Measurements from ENCODE around the gene SLC22A5. TPM values are rescaled to one million over a fixed set of nuclear protein-coding genes. Genes with fewer than 3 reads are reported as not detected.
A peak's percentile ranks its signal among the peaks of the same experiment; 100 is the strongest.
"Not testable (repeated sequence)": the region's sequence is repeated elsewhere in the genome, so short reads cannot be mapped to it uniquely, and the experiment has no call there.

Gene SLC22A5
- total and polyA plus RNA-seq, 9 of the 15 experiments (the other 6 are each of a cell fraction or from before 2014, with no cell fraction given) = 3.0 to 16.6 (median 8.3) TPM

DNA sequence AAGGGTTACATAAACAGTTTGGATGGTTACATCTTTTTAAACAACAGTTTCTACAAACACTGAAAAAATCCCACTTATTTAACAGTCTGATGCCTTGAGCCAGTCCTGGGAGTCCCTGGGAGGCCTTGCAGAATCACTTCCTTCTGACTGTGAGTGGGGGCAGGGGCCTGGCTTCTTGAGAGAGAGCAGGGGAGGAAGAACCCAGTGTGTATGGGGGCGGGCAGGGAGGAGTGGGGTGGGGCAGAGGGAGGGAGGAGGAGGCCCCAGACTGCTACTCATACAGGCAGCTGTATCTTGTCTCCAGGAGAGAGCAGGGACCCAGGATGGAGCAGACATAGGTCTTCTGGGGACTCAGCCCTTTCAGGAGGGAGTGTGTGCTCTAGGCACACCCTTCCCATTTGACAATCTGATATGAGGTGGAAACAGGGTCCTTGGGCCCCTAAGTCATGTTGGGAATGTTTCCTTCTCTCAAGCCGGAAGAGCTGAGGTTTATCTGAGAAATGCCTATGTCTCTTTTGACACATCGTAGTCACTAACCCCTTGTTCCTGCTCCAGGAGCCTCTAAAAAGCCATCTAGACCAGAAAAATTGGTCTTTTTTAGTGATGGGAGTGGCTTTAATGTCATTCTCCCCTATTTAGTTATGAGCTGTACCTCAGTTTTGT lies 68.2 kb downstream of the SLC22A5 start (continued):
- peak; percentile 25; the same call in 1 of the 2 replicates for TF ChIP-seq EP300 (IDR thresholded peaks at IDR 0.05; ENCODE audit: low read length)

DNA sequence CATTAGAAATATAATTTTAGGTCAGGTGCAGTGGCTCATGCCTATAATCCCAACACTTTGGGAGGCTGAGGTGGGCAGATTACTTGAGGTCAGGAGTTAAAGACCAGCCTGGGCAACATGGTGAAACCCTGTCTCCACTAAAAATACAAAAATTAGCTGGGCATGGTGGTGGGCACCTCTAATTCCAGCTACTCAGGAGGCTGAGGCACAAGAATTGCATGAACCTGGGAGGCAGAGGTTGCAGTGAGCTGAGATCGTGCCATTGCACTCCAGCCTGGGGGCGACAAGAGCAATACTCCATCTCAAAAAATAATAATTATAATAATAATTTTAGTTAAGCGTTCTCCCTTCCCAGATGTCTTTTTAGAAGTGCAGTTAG lies 68.7 kb downstream of the SLC22A5 start:
- H3K9me1 ChIP-seq (ENCODE audit: control insufficient read depth, insufficient read depth, low read length); H3K4me2 ChIP-seq (ENCODE audit: insufficient read depth, low read length); intact Hi-C loops (cut with micrococcal nuclease); H3K36me3 ChIP-seq (ENCODE audit: control insufficient read depth, insufficient read depth, low read length); H3K79me2 ChIP-seq (ENCODE audit: control insufficient read depth, insufficient read depth, low read length); H3K9me3 ChIP-seq (replicated peaks; ENCODE audit: control insufficient read depth, insufficient read depth, low read depth, low read length); FAIRE-seq; CTCF ChIA-PET (ENCODE audit: low intra/inter-chr PET ratio); H3K27ac ChIP-seq (ENCODE audit: extremely low read depth, low read depth, low read length); BruUV-seq (replicated peaks); H3K9ac ChIP-seq (ENCODE audit: insufficient read depth in 1 of 2, low read depth in 2 of 2, low read length in 2 of 2); in situ Hi-C loops (cut with MboI); H3K27me3 ChIP-seq (ENCODE audit: control insufficient read depth in 2 of 2, insufficient read depth in 2 of 2, low read length in 2 of 2); H4K20me1 ChIP-seq (replicated peaks; ENCODE audit: control insufficient read depth, insufficient read depth, low read length); ATAC-seq; H3K4me3 ChIP-seq; DNase-seq (ENCODE audit: extremely low read depth in 1 of 4, low spot score in 3 of 4): not testable (repeated sequence)
- peaks cover 15 to 29% of the 10 kb centered on the region in 2 experiments; a peak in 4 of 5 replicates for H3K4me1 ChIP-seq (replicated peaks in 1 of 2; ENCODE audit: control insufficient read depth in 2 of 2, insufficient read depth in 2 of 2, low read length in 2 of 2)
- POLR2A ChIA-PET = interaction anchor here (0.6 to 3.7 kb wide), 6 partner anchors 9 to 42 kb away, joined by 3 to 26 read pairs (median 5); no protein-coding TSS in a partner anchor
- H2AFZ ChIP-seq (ENCODE audit: low read depth, low read length) = peak overlapping the region; percentile 66
- WGBS (ENCODE audit: insufficient coverage, low coverage, missing lambda C conversion rate) = 81% methylated on average over 3 of the region's 3 CpGs

DNA sequence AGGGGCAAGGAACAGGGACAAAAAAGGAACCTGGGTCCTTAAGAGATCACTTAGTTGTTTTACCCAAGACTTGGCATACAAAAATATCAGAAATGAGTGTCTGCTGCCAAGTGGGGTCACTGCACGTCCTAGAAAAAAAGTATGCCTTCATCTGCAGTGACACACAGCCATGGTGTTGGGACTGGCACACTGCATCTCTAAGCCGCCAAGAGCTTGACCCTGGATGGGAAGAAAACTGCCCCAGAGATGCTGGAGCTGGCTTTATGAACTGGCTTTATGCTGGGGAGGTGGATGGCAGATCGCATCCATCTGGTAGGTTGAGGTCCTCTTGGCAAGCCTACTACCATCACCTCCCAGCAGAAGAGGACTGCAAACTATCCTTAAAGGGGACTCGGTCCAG lies 69.4 kb downstream of the SLC22A5 start:
- DNase-seq (ENCODE audit: extremely low read depth in 1 of 4, low spot score in 3 of 4) (no peak), FAIRE-seq (no peak), ATAC-seq (no peak)
- BruUV-seq (replicated peaks) = no TSS peak
- intact Hi-C loops (cut with micrococcal nuclease) = no loop called here
- Histone ChIP-seq H3K4me3 (no peak overlapping the region), H3K9me3 (replicated peaks; ENCODE audit: control insufficient read depth, insufficient read depth, low read depth, low read length) (no peaks in the 10 kb centered on the region), H3K4me1 (replicated peaks in 1 of 2; ENCODE audit: control insufficient read depth in 2 of 2, insufficient read depth in 2 of 2, low read length in 2 of 2) (peaks cover 15 to 29% of the 10 kb centered on the region in 2 experiments; a peak in 4 of 5 replicates), H3K36me3 (ENCODE audit: control insufficient read depth, insufficient read depth, low read length) (no peaks in the 10 kb centered on the region), H3K9me1 (ENCODE audit: control insufficient read depth, insufficient read depth, low read length) (no peaks in the 10 kb centered on the region), H4K20me1 (replicated peaks; ENCODE audit: control insufficient read depth, insufficient read depth, low read length) (no peaks in the 10 kb centered on the region), H3K27ac (ENCODE audit: extremely low read depth, low read depth, low read length) (no peak overlapping the region), H3K4me2 (ENCODE audit: insufficient read depth, low read length) (no peak overlapping the region), H2AFZ (ENCODE audit: low read depth, low read length) (no peak overlapping the region), H3K9ac (ENCODE audit: insufficient read depth in 1 of 2, low read depth in 2 of 2, low read length in 2 of 2) (no peak overlapping the region), H3K27me3 (ENCODE audit: control insufficient read depth in 2 of 2, insufficient read depth in 2 of 2, low read length in 2 of 2) (no peaks in the 10 kb centered on the region), H3K79me2 (ENCODE audit: control insufficient read depth, insufficient read depth, low read length) (no peaks in the 10 kb centered on the region)
- ChIA-PET POLR2A (interaction anchor here (0.8 to 1.5 kb wide), 5 partner anchors 13 to 41 kb away, joined by 3 to 6 read pairs (median 4); no protein-coding TSS in a partner anchor), CTCF (ENCODE audit: low intra/inter-chr PET ratio) (no interaction called here)
- 76% methylated on average over 4 of the region's 4 CpGs for WGBS (ENCODE audit: insufficient coverage, low coverage, missing lambda C conversion rate)
- in situ Hi-C loops (cut with MboI) = no loop called here
- TF ChIP-seq KDM5B (IDR thresholded peaks at IDR 0.05; ENCODE audit: insufficient replicate concordance, low read depth, low read length) = no peak
- TF ChIP-seq, protein P1, sequence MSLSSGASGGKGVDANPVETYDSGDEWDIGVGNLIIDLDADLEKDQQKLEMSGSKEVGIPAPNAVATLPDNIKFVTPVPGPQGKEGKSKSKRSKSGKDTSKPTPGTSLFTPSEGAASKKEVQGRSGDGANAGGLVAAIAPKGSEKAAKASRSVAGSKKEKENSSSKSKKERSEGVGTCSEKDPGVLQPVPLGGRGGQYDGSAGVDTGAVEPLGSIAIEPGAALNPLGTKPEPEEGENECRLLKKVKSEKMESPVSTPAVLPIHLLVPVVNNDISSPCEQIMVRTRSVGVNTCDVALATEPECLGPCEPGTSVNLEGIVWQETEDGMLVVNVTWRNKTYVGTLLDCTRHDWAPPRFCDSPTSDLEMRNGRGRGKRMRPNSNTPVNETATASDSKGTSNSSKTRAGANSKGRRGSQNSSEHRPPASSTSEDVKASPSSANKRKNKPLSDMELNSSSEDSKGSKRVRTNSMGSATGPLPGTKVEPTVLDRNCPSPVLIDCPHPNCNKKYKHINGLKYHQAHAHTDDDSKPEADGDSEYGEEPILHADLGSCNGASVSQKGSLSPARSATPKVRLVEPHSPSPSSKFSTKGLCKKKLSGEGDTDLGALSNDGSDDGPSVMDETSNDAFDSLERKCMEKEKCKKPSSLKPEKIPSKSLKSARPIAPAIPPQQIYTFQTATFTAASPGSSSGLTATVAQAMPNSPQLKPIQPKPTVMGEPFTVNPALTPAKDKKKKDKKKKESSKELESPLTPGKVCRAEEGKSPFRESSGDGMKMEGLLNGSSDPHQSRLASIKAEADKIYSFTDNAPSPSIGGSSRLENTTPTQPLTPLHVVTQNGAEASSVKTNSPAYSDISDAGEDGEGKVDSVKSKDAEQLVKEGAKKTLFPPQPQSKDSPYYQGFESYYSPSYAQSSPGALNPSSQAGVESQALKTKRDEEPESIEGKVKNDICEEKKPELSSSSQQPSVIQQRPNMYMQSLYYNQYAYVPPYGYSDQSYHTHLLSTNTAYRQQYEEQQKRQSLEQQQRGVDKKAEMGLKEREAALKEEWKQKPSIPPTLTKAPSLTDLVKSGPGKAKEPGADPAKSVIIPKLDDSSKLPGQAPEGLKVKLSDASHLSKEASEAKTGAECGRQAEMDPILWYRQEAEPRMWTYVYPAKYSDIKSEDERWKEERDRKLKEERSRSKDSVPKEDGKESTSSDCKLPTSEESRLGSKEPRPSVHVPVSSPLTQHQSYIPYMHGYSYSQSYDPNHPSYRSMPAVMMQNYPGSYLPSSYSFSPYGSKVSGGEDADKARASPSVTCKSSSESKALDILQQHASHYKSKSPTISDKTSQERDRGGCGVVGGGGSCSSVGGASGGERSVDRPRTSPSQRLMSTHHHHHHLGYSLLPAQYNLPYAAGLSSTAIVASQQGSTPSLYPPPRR (CRISPR knock-in tag; IDR thresholded peaks at IDR 0.05; ENCODE audit: borderline replicate concordance) = no peak
- TF ChIP-seq, protein P2, sequence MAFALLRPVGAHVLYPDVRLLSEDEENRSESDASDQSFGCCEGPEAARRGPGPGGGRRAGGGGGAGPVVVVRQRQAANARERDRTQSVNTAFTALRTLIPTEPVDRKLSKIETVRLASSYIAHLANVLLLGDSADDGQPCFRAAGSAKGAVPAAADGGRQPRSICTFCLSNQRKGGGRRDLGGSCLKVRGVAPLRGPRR (CRISPR knock-in tag; IDR thresholded peaks at IDR 0.05) = no peak
- no peak for TF ChIP-seq ZNF282 (CRISPR knock-in tag; IDR thresholded peaks at IDR 0.05)
- TF ChIP-seq, protein P3, sequence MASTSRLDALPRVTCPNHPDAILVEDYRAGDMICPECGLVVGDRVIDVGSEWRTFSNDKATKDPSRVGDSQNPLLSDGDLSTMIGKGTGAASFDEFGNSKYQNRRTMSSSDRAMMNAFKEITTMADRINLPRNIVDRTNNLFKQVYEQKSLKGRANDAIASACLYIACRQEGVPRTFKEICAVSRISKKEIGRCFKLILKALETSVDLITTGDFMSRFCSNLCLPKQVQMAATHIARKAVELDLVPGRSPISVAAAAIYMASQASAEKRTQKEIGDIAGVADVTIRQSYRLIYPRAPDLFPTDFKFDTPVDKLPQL (IDR thresholded peaks at IDR 0.05; ENCODE audit: extremely low read depth, insufficient read length) = no peak
